G401 (cell line): Measurements from ENCODE around the gene ZNF587B. TPM values are rescaled to one million over a fixed set of nuclear protein-coding genes. Genes with fewer than 3 reads are reported as not detected.
"Not testable (repeated sequence)": the region's sequence is repeated elsewhere in the genome, so short reads cannot be mapped to it uniquely, and the experiment has no call there.

Experiments
- DNase-seq: peaks from one replicate; pipeline ENCODE4 v3.0.0-alpha.2; 2015; ENCODE audit warnings: low spot score
- in situ Hi-C: cut with HindIII; loops from 2 replicates; pipeline ENCODE4 v1.10.0; 2016; ENCODE audit warnings: low sequenced_read_pairs, mixed read lengths
- total RNA-seq: library from RNA; depleted of rRNA; stranded (reverse); fragments of >200 nt; shearing (Covaris generic); gene quantifications from 2 replicates; pipeline ENCODE4 v1.2.3, GENCODE V29; 2014

Gene ZNF587B
- total RNA-seq, 1 experiment from 2014 or later: 12.8 TPM

DNA sequence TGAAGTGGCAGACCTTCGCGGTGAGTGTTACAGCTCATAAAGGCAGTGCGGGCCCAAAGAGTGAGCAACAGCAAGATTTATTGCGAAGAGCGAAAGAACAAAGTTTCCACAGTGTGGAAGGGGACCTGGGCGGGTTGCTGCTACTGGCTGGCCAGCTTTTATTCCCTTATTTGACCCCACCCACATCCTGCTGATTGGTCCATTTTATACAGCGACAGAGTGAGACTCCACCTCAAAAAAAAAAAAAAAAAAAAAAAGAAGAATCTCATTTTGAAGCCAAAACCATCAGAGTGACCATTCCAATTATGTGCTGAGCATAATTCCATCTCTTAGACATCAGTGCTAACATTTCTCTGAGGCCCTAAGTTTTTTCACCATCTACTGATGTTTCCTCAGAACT lies 13.4 kb upstream of the ZNF587B start:
- no peak for DNase-seq
- in situ Hi-C loops: no loop called here

DNA sequence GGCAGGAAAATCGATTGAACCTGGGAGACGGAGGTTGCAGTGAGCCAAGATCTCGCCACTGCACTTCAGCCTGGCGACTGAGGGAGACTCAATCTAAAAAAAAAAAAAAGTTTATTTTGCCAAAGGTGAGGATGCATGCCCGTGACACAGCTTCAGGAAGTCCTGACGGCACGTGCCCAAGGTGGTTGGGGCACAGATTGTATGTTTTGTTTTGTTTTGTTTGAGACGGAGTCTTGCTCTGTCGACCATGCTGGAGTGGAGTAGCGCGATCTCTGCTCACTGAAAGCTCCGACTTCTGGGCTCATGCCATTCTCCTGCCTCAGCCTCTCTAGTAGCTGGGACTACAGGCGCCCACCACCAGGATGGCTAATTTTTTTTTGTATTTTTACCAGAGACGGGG lies 12.1 kb upstream of the ZNF587B start:
- no peak for DNase-seq
- in situ Hi-C loops: no loop called here

- DNase-seq: no peak
- in situ Hi-C loops: no loop called here
These were observed 11.7 kb upstream of the ZNF587B start for GRCh38 chr19:57818378-57818777.

GRCh38 chr19:57819475-57820148 lies 10.5 kb upstream of the ZNF587B start:
- in situ Hi-C loops: no loop called here
- DNase-seq: peak; percentile 96

GRCh38 chr19:57820599-57820998 lies 9.5 kb upstream of the ZNF587B start:
- no peak for DNase-seq
- in situ Hi-C loops: no loop called here

DNA sequence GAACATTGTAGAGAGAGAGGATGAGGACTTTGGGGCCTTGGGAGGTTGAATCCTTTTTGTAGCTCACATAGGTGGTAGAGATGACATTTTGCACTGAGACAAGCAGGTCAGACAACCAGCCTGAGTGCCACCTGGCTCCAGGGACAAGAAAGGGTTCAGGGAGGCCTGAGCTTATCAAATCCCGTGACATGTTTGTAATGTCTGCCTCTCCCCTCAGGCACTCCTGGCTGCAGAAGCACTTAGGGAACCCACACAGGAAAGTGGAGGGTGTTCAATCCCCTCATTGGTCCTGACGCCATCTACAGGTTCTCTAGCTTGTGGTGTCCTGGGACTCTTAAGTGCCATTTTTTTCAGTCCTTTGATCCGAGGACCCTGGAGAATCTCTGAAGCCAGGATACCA lies 9.0 kb upstream of the ZNF587B start:
- DNase-seq, in situ Hi-C loops: not testable (repeated sequence)

GRCh38 chr19:57821501-57821900 lies 8.6 kb upstream of the ZNF587B start:
- in situ Hi-C loops, DNase-seq: not testable (repeated sequence)

DNA sequence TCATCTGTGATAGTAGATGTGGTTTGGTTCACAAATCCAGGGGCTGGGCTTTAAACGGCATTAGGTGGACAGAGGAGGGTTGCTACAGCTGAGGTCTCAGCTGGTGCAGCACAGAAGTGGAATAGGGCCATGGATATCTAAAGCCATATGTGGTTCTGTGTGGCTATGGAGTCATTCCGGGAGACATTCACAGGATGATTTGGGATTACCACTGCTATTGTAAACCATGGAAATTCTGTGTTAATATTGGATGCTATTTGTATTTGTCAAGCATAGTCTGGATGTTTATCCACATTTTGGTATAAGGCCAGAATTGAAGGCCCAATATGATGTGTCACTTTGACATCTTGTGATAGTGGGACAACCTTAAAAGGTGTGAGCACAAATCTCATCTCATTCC lies 6.9 kb upstream of the ZNF587B start:
- DNase-seq, in situ Hi-C loops: not testable (repeated sequence)

GRCh38 chr19:57823608-57824007 lies 6.5 kb upstream of the ZNF587B start:
- DNase-seq, in situ Hi-C loops: not testable (repeated sequence)

DNA sequence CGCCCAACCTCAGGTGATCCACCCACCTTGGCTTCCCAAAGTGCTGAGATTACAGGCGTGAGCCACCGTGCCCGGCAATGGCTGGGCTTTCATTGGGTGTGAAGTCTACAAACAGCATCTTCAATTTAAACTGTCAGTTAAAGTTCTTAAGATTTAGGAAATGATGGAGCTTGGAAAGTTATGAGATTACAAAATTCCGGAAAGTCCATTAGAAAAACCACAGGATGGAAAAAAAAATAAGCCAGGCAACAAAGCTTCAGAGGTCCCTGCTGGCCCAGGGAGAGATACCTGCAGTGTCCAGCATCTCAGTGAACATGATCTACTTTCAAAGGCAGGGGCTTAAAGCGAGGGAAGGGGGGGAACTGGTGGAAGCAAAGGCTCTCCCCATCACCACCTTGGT lies 4.6 kb upstream of the ZNF587B start:
- in situ Hi-C loops: no loop called here

DNA sequence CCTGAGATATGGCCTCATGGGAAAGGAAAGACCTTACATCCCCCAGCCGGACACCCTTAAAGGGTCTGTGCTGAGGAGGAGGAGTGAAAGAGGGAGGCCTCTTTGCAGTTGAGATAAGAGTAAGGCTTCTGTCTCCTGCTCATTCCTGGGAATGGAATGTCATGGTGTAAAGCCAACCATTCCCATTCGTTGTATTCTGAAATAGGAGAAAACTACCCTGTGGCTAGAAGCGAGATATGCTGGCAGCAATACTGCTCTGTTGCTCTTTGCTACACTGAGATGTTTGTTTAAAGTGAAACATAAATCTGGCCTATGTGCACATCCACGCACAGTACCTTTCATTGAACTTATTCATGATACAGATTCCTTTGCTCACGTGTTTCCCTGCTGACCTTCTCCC lies 783 bp upstream of the ZNF587B start:
- in situ Hi-C loops: no loop called here
- no peak for DNase-seq

More for the DNA sequence above, 4.6 kb upstream of the ZNF587B start:
- DNase-seq: no peak

GRCh38 chr19:57836991-57837390 lies 6.9 kb downstream of the ZNF587B start:
- DNase-seq, in situ Hi-C loops: not testable (repeated sequence)

GRCh38 chr19:57838622-57839191 lies 8.6 kb downstream of the ZNF587B start:
- in situ Hi-C loops, DNase-seq: not testable (repeated sequence)

- in situ Hi-C loops: no loop called here
- DNase-seq: no peak
These were observed 11.1 kb downstream of the ZNF587B start for GRCh38 chr19:57841122-57841763.

GRCh38 chr19:57847164-57847563 lies 17.1 kb downstream of the ZNF587B start:
- DNase-seq, in situ Hi-C loops: not testable (repeated sequence)

- in situ Hi-C loops: not testable (repeated sequence)
- DNase-seq: peak; percentile 15
These were observed 19.1 kb downstream of the ZNF587B start for GRCh38 chr19:57849162-57849665.

DNA sequence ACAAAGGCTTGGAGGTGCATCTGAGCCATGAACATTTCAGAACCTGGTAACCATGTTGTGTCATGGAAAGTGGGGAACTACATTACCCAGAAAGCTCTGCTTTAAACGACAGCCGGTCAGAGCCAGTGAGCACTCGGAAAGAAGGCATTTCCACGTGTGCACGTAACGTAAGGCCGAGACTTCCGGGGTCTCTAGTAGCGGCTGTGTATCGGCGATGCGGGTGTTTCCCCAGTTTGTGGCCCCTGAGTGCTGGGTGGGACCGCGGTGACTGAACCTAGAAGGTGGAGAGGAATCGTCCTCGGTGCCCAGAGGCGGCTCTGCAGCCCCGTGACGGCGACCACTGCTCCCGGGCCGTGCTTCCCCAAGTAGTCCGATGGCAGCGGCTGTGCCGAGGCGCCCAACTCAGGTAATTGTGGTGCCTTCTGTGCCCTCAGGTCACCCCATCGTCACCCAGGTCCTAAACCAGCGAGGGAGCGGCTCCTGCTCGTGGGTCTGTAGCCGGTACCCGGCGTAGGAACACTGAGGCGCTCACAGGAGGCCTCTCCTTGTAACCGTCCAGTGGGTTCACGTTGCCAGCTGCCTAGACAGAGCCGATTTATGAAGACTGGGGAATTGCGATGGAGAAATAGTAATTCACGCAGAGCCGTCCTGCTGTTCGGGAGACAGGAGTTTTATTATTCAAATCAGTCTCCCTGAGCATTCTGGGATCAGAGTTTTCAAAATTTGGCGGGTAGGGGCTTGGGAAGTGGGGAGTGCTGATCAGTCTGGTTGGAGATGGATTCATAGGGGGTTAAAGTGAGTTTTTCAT lies 19.8 kb downstream of the ZNF587B start, which contains the start of gene ZNF587:
Gene ZNF587 (plus strand): TSS at position 194 of the 808 bp plus-strand sequence. CDS start 180 bp downstream, at position 374.
- in situ Hi-C loops: not testable (repeated sequence)
- DNase-seq: peak; percentile 91

DNA sequence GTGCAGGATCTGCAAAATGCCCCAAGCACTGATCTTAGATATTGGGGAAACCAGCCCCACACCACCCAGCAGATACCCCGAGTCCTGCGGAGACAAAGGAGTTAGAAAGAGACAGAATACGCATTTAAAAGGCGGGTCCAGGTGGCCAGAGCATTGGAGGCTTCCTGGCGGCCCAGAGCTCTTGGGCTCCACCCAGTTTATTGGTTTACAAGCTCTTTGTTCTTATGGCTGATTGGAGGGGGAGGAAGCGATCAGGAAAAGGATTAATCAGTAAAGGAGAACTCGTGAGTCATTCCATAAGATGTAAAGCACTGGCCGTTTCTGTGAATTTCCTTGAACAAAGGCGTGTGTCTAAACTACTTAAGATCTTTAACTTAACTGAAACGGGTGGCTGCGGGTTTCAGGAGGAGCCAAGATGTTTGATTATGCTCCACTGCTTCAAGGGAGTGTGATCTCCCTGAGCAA lies 20.5 kb downstream of the ZNF587B start:
- in situ Hi-C loops: no loop called here
- DNase-seq: no peak
